KBM-7 (cell line): ENCODE measurements around the gene TRAPPC12.
"Not testable (repeated sequence)": the region's sequence is repeated elsewhere in the genome, so short reads cannot be mapped to it uniquely, and the experiment has no call there.

Experiments used
- DNase-seq: peaks from one replicate; pipeline ENCODE4 v3.0.0-alpha.2; 2015
- in situ Hi-C: fragments of 300-500 bp; cut with MboI; formaldehyde crosslinking; loops from 2 replicates; pipeline ENCODE4 v1.14.3; 2020; ENCODE audit warnings: low sequenced_read_pairs, low pct_unique_long_range_greater_than_20kb, mixed read lengths

The TRAPPC12 gene

DNA sequence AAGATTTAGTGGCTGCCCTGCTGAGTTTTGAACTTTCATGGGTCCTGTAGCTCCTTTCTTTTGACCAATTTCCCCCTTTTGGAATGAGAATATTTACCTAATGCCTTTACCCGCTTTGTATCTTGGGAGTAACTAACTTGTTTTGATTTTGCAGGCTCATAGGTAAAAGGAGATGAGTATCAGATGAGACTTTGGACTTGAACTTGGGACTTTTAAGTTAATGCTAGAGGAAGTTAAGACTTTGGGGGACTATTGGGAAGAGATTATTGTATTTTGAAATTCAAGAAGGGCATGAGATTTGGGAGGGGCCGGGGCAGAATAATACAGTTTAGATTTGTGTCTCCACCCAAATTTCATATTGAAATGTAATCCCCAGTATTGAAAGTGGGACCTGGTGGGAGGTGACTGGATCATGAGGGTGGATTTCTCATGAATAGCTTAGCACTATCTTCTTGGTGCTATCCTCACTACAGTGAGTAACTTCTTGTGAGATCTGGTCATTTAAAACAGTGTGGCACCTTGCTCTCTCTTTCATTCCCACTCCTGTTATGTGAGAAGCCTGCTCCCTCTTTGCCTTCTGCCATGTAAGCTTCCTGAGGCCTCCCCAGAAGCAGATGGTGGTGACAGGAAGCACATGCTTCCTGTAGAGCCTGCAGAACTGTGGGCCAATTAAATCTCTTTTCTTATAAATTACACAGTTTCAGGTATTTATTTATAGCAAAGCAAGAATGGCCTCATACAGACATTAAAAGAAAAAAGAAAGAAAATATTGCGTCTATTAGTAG, 133.7 kb downstream of the TRAPPC12 start:
- in situ Hi-C loops = no loop called here
- DNase-seq = peak; percentile 52

DNA sequence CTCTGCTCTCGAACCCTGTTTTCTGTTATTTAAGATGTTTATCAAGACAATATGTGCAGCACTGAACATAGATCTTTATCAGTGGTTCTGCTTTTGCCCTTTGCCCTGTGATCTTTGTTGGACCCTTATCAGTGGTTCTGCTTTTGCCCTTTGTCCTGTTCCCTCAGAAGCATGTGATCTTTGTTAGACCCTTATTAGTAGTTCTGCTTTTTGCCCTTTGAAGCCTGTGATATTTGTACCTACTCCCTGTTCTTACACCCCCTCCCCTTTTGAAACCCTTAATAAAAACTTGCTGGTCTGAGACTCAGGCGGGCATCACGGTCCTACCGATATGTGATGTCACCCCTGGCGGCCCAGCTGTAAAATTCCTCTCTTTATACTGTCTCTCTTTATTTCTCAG, 135.9 kb downstream of the TRAPPC12 start:
- DNase-seq, in situ Hi-C loops: not testable (repeated sequence)

DNA sequence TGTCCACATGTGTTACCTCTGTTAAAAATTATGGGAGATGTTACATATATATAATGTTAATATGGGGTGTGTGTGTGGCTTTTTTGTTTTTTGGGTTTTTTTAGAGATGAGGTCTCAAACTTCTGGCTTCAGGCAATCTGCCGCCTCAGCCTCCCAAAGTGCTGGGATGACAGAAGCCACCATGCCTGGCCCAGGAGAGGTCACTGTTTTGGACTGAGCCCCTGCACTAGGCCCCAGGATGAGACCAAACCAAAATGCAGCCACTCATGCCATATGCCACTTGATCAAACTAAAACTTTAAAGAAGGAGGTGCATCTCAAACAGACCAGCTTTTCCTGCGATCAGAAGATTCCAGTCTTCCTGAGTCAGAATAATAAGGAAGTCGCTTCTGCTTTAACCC, 137.3 kb downstream of the TRAPPC12 start:
- in situ Hi-C loops = no loop called here
- DNase-seq = no peak

DNA sequence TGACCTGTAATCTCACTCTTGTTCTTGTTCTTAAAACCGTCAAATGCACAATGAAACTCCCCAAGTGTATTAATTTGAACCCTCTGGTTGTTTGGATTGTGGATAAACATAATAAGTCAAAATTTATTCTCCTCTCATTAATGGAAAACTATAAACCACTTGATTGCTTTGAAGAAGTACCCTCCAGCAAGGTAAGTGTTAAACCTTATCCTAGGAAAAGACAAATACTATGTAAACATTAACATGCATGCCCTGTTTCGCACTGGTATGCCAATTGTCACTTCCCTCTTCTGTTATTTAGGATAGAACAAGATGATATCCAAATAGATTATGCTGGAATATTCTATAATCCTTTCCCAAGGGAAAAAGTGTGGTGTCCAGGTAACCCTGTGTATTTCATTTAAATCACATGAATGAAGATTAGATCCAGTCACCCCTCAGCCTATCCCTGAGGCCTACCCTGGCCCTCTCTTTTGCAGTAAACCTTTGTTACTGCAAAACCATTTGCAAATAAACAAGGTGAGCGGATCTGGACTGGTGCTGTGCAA, 138.5 kb downstream of the TRAPPC12 start:
- in situ Hi-C loops = no loop called here
- no peak for DNase-seq

DNA sequence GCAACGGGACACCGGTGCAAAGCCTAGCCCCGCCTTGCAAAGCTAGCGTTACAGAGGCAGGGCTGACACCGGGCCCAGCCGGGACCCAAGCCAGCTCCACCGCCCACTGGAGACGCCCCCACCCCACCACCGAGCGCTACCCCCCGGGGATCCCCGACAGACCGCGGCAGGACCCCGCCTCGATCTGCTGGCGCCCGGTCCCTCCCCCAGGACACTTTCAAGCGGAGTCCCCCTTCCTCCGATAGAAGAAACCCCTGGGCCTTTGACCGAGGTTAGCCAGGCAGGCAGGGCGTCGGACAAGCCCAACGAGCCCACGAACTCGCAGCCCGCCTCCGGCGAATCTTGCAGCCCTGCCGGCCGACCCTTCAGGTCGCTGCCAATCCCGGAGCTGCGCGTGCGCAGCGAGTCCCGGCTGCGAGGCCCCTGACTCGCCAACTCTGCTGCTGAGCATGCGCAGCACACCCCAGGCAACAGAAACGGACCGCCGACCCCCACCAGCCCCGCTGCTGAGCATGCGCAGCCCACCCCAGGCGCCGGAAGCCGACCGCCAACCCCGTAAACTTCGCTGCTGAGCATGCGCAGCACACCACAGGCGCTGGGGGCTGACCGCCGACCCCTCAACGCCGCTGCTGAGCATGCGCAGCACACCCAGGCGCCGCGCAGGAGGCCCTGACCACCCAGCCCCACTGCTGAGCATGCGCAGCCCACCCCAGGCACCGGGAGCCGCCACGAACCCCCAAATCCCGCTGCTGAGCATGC, 139.2 kb downstream of the TRAPPC12 start:
- DNase-seq = peak; percentile 97
- in situ Hi-C loops = no loop called here

DNA sequence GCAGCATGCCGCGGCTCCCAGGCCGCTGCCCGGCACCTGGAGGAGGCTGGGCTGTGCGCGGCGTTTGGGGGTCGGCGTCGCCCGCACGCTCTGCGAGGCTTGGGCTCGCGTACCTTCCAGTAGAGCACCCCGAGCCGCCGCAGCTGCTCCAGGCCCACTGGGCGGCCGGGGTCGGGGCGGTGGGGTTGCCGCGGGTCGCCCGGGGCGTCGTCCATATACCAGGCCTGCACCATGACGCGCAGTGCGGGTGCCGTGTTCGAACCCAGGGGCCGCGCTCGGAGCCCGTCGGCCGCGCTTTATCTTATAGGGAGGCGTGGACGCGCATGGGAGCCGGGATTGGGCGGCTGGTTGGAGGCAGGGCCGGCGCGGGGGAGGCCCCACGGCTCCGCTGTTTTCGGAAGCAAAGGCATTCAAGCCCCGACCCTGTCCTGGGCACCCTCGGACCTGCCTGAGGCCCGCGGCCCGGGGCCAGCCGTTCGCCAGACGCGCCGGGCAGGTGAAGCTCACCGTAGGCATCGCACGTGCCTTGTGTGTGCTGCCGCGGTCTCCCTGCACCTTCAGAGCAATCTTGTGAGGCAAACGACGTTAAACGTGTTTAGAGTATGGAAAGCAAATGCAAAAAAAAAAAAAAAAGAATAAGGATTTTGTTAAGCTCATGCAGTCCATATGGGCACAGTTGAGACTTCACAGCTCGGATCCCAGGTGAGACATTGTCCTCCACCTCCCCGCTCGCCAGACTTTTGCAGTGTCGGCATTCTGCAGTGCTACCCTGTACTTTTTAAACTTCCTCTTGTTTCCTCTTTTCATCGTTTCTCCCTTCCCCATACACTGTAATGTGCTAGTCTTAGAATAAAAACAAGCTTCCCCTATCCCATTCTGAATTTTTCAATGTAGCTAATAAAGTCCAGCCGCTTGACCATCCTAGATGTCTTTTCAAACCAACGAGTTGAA, 140.0 kb downstream of the TRAPPC12 start, which contains the start of gene ADI1:
ADI1 (minus strand) TSS at position 277 of the 951 bp plus-strand sequence; CDS start at position 233, 44 bp downstream.
- peak; percentile 86 for DNase-seq
- in situ Hi-C loops = no loop called here

DNA sequence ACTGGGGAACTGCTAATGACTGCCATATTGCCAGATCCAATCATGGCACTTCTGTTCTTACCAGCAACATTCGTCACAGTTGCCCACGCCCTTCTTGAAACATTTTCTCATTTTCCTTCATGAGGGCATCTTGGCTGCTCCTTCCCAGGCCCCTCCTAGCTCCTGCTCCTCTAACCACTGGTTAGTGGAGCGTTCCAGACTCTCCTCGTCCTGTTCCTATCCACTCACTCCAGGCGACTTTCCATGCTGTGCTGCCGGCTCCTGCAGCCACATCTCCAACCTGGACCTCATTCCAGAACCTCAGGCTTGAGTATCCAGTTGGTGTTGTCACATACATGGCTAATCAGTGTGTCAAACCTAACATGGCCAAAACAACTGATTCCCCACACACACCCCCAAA, 141.1 kb downstream of the TRAPPC12 start:
- in situ Hi-C loops = no loop called here

DNA sequence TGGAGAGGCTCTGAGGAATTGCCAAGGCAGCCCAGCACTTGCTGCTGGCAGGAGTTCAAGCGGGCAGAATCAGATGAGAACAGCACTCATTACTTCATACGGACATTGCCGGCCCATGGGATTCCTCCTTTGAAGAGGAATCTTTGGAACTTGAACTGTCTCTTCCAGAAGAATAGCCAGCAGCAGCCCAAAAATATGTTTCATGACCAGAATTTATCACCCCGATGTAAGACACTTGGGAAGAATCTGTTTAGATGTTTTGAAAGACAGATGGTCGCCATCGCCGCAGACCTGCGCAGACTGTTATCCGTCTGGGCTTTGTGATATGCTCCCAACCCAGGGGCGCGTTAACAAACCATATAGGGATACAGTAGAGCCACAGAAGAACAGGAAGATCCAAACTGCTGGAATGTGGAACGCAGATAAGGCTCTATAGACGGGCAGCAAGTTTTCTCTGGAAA, 143.5 kb downstream of the TRAPPC12 start:
- in situ Hi-C loops = no loop called here
- no peak for DNase-seq

More for the DNA sequence above, 141.1 kb downstream of the TRAPPC12 start:
- DNase-seq = no peak

DNA sequence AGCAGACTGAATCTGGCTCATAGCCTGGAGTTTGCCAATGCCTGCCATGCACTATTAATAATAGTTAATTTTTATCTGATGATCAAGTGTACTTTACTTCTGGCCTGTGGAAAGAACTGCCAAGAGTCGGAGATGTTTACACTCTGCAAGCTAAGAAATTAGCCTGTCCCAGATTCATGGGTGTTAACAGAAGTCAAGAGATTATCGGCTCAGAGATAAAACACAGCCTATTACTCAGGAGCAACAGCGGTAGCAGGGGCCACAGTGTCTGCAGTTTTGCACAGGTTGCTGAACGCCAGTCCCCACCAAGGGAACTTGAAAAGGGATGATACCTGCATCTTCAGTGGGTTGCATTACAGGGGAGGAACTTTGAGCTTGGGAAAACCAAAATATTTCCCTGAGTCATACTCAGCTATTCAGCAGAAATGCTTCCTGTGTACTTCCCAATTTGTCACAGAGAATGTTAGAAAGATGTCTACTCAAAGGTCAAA, 144.1 kb downstream of the TRAPPC12 start:
- in situ Hi-C loops = no loop called here
- no peak for DNase-seq

DNA sequence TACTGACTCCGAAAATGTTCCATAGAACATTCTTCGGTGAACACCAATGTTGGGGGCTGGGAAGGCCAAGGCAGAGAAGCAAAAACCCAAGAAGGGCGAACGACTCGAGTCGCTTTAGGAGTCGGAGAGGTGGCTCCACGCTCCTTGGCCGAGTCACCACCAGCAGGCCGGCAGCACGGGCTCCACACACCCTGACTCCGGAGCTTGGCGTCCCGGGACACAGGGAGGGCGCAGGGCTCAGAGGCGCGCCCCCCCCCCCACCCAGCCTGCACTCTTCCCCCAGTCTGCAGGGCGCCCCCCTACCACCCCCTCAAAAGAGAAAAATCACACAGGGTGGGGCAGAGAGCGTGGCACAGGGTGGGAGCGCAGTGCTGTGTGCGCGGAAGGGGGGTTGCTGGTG, 147.4 kb downstream of the TRAPPC12 start:
- in situ Hi-C loops = no loop called here
- DNase-seq = no peak

DNA sequence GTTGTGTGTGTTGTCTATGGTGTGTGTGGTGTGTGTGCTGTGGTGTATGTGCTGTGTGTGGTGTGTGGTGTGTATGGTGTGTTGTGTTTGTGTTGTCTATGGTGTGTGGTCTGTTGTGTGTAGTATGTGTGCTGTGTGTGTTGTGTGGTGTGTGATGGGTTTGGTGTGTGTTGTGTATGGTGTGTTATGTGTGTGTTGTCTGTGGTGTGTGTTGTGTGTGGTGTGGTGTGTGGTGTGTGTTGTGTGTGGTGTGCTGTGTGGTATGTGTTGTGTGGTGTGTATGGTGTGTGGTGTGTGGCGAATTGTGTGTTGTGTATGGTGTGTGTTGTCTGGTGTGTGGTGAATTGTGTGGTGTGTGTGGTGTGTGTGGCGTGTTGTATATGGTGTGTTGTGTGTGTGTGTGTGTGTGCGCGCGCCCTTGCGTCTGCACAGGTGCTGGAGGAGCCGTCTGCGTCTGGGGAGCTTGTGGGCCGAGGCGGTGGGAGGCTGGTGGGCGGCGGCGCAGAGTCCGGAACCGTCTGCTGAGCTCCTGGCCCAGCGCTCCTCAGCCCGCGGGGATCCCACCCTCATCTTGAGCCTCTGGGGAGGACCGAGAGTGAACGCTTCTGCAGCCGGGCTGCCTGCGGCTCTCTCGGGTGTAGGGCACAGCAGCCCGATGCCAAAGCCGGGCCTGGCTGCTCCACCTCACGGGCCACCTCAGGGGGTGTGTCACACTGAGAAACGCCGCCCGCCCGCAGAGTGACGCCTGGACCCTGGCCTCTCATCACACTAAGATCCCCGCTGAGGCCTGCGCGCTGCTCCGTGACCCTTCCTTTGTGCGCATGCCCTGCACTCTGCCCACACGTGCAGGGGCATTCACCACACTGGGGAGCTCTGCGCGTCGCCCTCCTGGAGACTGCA, 148.6 kb downstream of the TRAPPC12 start:
- no peak for DNase-seq
- in situ Hi-C loops = no loop called here
